Erythroblast (primary cell): ENCODE measurements around the gene ID4.

Experiments used
- GATA1 ChIP-seq: IDR thresholded peaks from 2 replicates; pipeline ENCODE4 v1.6.1; 2011; ENCODE audit warnings: low read depth, mild to moderate bottlenecking, control low read depth, low read length, moderate library complexity
- POLR2A ChIP-seq: IDR thresholded peaks from 2 replicates; pipeline ENCODE4 v1.6.1; 2011; ENCODE audit warnings: mild to moderate bottlenecking, low read length

DNA sequence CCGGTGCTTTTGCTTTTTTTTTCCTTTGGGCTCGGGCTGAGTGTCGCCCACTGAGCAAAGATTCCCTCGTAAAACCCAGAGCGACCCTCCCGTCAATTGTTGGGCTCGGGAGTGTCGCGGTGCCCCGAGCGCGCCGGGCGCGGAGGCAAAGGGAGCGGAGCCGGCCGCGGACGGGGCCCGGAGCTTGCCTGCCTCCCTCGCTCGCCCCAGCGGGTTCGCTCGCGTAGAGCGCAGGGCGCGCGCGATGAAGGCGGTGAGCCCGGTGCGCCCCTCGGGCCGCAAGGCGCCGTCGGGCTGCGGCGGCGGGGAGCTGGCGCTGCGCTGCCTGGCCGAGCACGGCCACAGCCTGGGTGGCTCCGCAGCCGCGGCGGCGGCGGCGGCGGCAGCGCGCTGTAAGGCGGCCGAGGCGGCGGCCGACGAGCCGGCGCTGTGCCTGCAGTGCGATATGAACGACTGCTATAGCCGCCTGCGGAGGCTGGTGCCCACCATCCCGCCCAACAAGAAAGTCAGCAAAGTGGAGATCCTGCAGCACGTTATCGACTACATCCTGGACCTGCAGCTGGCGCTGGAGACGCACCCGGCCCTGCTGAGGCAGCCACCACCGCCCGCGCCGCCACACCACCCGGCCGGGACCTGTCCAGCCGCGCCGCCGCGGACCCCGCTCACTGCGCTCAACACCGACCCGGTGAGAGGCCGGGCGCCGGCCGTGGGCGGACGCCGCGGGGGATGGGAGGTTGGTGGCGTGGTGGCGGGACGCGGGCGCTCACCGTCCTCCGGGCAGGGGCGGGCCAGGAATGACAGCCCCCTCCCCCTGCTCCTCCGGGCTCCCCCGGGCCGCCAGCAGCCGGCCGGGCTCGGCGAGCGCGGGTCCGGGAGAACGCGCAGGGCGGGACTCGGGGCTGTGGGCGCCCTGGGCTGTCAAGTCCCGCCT, 606 bp downstream of the ID4 start:
- no peak for TF ChIP-seq POLR2A
- TF ChIP-seq GATA1, result no peak
